Kidney epithelial cell (primary cell): ENCODE results near the gene ABI1. TPM values are rescaled to one million over a fixed set of nuclear protein-coding genes. Genes with fewer than 3 reads are reported as not detected.

Experiments used
- DNase-seq: peaks from one replicate; pipeline ENCODE4 v3.0.0-alpha.2; 2010; ENCODE audit warnings: low read depth
- H3K27me3 ChIP-seq: 2 replicates; pipeline ENCODE4 v1.6.0; 2011; ENCODE audit warnings: low read length; ENCODE audit not compliant: control insufficient read depth, insufficient read depth
- H3K36me3 ChIP-seq: 2 replicates; pipeline ENCODE4 v1.5.1; 2011; ENCODE audit warnings: low read length; ENCODE audit not compliant: control insufficient read depth, insufficient read depth
- H3K4me3 ChIP-seq: 2 replicates; pipeline ENCODE4 v1.5.1; 2011; ENCODE audit warnings: low read depth, mild to moderate bottlenecking, control low read depth, low read length
- CTCF ChIP-seq: IDR thresholded peaks from 2 replicates; pipeline ENCODE4 v1.5.1; 2011; ENCODE audit warnings: mild to moderate bottlenecking, moderate library complexity, low read length, control low read depth, inconsistent platforms; ENCODE audit not compliant: insufficient read depth, poor library complexity, severe bottlenecking
- total RNA-seq: library from RNA; depleted of rRNA; stranded (reverse); fragments of >200 nt; gene quantifications from 2 replicates; pipeline ENCODE4 v1.2.3, GENCODE V29; 2015

ABI1 gene
- total RNA-seq, 1 donor from 2014 or later, result 41.6 TPM

GRCh38 chr10:26863351-26864076 lies 2.8 kb upstream of the ABI1 start:
- Histone ChIP-seq H3K4me3 (no peak overlapping the region), H3K27me3 (no peaks in the 10 kb centered on the region), H3K36me3 (no peaks in the 10 kb centered on the region)
- no peak for DNase-seq
- TF ChIP-seq CTCF, result no peak

GRCh38 chr10:26861205-26861998 lies 644 bp upstream of the ABI1 start:
- H3K36me3 ChIP-seq, result no peaks in the 10 kb centered on the region
- H3K4me3 ChIP-seq, result no peak overlapping the region
- TF ChIP-seq CTCF, result peak; percentile 88
- no peaks in the 10 kb centered on the region for H3K27me3 ChIP-seq
- no peak for DNase-seq

- H3K36me3 ChIP-seq, result no peaks in the 10 kb centered on the region
- no peaks in the 10 kb centered on the region for H3K27me3 ChIP-seq
- peak; percentile 37 for DNase-seq
- peak overlapping the region; percentile 96 for H3K4me3 ChIP-seq
- TF ChIP-seq CTCF, result no peak
Measured at GRCh38 chr10:26860102-26860442, 686 bp downstream of the ABI1 start.

- Histone ChIP-seq H3K36me3 (no peaks in the 10 kb centered on the region), H3K4me3 (peak overlapping the region; percentile 96), H3K27me3 (no peaks in the 10 kb centered on the region)
- no peak for DNase-seq
- TF ChIP-seq CTCF, result no peak
Measured at GRCh38 chr10:26859241-26860101, 1.3 kb downstream of the ABI1 start.

- Histone ChIP-seq H3K27me3 (no peaks in the 10 kb centered on the region), H3K36me3 (no peaks in the 10 kb centered on the region), H3K4me3 (no peak overlapping the region)
- DNase-seq, result no peak
- TF ChIP-seq CTCF, result no peak
Measured at GRCh38 chr10:26858707-26859034, 2.1 kb downstream of the ABI1 start.
